ENCODE results near the gene ZMPSTE24. TPM values are rescaled to one million over a fixed set of nuclear protein-coding genes. Genes with fewer than 3 reads are reported as not detected.
A peak's percentile ranks its signal among the peaks of the same experiment; 100 is the strongest.
"Not testable (repeated sequence)": the region's sequence is repeated elsewhere in the genome, so short reads cannot be mapped to it uniquely, and the experiment has no call there.

Gene ZMPSTE24
- total RNA-seq: 10 to 100 TPM; 30.3 to 42.2 (median 34.9) TPM

DNA sequence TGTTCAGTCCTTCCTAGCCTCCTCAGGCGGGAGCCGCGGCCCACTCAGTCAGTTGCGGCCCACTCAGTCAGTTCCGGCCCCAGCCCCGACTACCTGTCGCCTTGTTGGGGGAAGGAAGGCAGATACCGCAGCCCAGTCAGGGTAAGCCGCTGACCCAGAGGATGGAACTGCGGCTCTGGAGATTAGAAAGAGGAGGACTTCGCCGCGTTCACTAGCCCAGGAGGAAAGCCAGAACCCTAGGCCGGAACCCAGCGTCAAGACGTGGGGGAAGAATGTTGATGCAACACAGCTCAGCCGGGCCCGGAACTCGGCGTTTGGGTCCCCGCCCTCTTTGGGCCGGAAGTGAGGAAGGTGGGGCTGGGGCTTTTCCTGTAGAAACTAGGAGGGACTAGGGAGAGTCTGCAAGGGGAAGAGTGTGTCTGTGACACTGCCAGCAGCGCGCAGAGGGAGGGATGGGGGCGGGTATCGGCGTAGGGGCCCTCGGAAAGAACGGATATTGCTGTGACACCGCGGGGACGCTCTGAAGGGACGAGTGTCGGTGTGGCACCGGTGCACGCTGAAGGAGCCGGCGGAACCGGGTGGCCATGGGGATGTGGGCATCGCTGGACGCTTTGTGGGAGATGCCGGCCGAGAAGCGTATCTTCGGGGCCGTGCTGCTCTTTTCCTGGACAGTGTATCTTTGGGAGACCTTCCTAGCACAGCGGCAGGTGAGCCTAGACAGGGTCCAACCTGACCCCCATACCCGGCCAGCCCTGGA is at the start of gene ZMPSTE24:
Gene ZMPSTE24, plus strand, starts transcription at position 549 of the 757 bp plus-strand sequence. Its CDS starts 36 bp downstream, at position 585.
- Histone ChIP-seq H3K36me3 (peaks cover 22% of the 10 kb centered on the region), H3K27ac (peak within 1 kb of the TSS; percentile 96), H3K4me1 (peaks cover 31% of the 10 kb centered on the region), H3K4me3 (peak within 1 kb of the TSS; percentile 89), H3K27me3 (no peaks in the 10 kb centered on the region), H3K9me3 (no peaks in the 10 kb centered on the region)
- DNase-seq (ENCODE audit: low spot score in 2 of 2): peak; percentile 97 to 98
- under 1% methylated on average over 47 of the region's 48 CpGs for WGBS
- TF ChIP-seq POLR2A (IDR thresholded peaks at IDR 0.05) (peak in 1 of 2 donors; percentile 45), EP300 (IDR thresholded peaks at IDR 0.05) (no peak), POLR2AphosphoS5 (IDR thresholded peaks at IDR 0.05) (peak; percentile 15 to 94 (median 63))
- TF ChIP-seq, protein P1, sequence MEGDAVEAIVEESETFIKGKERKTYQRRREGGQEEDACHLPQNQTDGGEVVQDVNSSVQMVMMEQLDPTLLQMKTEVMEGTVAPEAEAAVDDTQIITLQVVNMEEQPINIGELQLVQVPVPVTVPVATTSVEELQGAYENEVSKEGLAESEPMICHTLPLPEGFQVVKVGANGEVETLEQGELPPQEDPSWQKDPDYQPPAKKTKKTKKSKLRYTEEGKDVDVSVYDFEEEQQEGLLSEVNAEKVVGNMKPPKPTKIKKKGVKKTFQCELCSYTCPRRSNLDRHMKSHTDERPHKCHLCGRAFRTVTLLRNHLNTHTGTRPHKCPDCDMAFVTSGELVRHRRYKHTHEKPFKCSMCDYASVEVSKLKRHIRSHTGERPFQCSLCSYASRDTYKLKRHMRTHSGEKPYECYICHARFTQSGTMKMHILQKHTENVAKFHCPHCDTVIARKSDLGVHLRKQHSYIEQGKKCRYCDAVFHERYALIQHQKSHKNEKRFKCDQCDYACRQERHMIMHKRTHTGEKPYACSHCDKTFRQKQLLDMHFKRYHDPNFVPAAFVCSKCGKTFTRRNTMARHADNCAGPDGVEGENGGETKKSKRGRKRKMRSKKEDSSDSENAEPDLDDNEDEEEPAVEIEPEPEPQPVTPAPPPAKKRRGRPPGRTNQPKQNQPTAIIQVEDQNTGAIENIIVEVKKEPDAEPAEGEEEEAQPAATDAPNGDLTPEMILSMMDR (IDR thresholded peaks at IDR 0.05): no peak

DNA sequence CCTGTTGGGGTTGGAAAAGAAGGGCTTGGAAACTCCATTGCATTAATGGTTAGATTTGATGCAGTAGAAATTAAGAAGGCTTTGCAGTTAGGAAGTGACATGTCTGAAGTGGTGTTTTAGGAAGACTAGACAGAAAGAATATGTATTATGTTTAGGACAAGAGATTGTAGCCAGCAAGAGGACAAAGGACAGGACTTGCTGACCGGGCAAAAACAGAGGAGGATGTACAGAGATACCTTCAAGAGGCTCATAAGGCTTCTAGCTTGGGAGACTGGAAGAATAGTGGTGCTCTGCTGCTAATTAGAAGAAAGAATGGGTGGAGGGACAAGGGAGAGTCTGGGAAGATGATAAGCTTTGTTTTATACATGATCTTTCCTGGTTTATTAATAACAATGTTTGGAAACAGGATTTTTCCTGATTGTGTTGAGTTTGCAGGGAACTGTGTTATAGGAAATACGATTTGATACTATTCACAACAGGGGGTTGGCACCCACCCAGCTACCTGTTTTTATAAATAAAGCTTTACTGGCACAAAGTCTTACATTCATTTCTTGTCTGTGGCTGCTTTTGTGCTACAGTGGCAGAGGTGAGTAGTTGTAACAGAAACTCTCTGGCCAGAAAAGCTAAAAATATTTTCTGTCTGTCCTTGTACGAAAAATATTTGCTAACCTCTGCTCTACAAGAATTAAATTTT is 47.4 kb upstream of the ZMPSTE24 start:
- TF ChIP-seq POLR2AphosphoS5 (IDR thresholded peaks at IDR 0.05): no peak
- no peak for DNase-seq (ENCODE audit: low spot score in 2 of 2)
- H3K27me3 ChIP-seq: no peaks in the 10 kb centered on the region
- no peak overlapping the region for H3K27ac ChIP-seq
- no peak overlapping the region for H3K4me3 ChIP-seq
- WGBS: 91% methylated on average over 3 of the region's 3 CpGs
- H3K4me1 ChIP-seq: no peaks in the 10 kb centered on the region
- no peaks in the 10 kb centered on the region for H3K9me3 ChIP-seq
- peaks cover 48% of the 10 kb centered on the region for H3K36me3 ChIP-seq

DNA sequence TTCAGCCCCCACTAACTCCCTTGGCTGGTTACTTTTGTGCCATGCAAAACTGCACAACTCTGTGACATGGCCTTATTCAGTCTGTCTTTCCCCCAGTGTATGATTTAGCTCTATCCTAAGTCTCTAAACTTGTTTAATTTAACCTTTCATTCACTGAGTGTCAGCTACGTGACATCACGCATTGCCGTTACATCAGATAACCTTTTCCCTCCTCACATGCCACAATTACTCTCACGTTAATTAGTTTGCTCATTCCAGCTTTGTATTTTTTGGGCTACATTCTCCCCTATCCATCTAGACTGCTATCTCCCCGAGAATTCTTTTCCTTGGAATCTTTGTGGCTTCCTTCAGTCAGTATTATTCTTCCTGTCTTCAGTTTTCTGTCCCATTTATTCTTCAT is 39.7 kb upstream of the ZMPSTE24 start:
- Histone ChIP-seq H3K27ac (no peak overlapping the region), H3K27me3 (no peaks in the 10 kb centered on the region), H3K36me3 (peaks cover 9% of the 10 kb centered on the region), H3K9me3 (no peaks in the 10 kb centered on the region), H3K4me1 (no peaks in the 10 kb centered on the region), H3K4me3 (no peak overlapping the region)
- no peak for DNase-seq (ENCODE audit: low spot score in 2 of 2)
- 97% methylated on average over 5 of the region's 5 CpGs for WGBS
- TF ChIP-seq POLR2AphosphoS5 (IDR thresholded peaks at IDR 0.05) (no peak), EP300 (IDR thresholded peaks at IDR 0.05) (no peak), POLR2A (IDR thresholded peaks at IDR 0.05) (no peak)
- TF ChIP-seq, protein P1 (IDR thresholded peaks at IDR 0.05): no peak

DNA sequence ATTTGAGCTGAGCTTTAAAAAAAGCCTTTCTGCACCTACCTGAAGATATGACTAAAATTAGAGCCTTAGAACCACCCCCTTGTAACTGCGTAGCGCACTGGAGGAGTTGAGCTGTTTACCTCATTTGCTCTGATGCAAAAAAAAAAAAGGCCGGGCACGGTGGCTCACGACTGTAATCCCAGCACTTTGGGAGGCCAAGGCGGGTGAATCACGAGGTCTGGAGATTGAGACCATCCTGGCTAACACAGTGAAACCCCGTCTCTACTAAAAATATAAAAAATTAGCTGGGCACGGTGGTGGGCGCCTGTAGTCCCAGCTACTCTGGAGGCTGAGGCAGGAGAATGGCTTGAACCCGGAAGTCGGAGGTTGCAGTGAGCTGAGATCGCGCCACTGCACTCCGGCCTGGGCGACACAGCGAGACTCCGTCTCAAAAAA is 36.5 kb upstream of the ZMPSTE24 start:
- 95% methylated on average over 18 of the region's 18 CpGs for WGBS
- peaks cover 10% of the 10 kb centered on the region for H3K36me3 ChIP-seq
- not testable (repeated sequence) for H3K27me3 ChIP-seq; H3K4me1 ChIP-seq; H3K27ac ChIP-seq; H3K9me3 ChIP-seq; DNase-seq (ENCODE audit: low spot score in 2 of 2); H3K4me3 ChIP-seq

DNA sequence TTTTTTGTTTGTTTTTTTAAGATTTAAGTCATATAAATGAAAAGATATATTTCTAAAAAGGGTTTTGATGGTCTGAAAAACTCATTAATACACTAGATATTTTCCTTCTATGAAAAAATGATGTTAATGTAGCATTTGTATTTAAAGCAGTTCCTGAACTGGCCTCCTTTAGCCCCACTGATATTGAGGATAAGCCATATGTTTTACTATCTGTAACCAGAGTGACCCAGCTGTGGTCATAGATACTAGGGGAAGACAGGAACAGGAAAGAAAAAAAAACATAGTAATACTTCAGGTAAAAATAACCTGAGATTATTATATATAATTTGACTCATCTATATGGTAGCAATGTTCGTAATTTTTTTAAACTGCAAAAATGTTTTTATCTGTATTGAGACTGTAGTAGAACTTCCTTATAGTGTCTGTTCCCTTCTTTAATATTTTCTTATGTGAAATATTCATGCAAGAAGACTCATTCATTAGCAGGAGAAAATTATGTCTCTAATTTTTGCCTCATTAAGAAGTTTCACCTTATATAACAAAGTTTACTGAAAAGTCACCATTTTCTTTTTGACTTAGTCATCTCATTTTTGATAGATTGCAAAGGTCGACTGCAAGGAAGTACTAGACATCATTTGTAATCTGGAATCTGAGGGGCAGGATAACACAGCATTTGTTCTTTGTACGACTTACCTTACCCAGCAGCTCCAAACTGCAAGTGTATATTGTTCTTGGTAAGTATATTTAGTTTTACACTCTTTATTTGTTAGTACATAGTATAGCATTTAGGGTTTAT is 35.9 kb upstream of the ZMPSTE24 start:
- DNase-seq (ENCODE audit: low spot score in 2 of 2): no peak
- 88% methylated on average over 3 of the region's 3 CpGs for WGBS
- H3K4me3 ChIP-seq: no peak overlapping the region
- no peak for TF ChIP-seq POLR2AphosphoS5 (IDR thresholded peaks at IDR 0.05)
- TF ChIP-seq, protein P1 (IDR thresholded peaks at IDR 0.05): no peak
- no peak for TF ChIP-seq EP300 (IDR thresholded peaks at IDR 0.05)
- TF ChIP-seq POLR2A (IDR thresholded peaks at IDR 0.05): no peak
- H3K27ac ChIP-seq: no peak overlapping the region
- no peaks in the 10 kb centered on the region for H3K9me3 ChIP-seq
- H3K27me3 ChIP-seq: no peaks in the 10 kb centered on the region
- H3K36me3 ChIP-seq: peaks cover 11% of the 10 kb centered on the region
- H3K4me1 ChIP-seq: no peaks in the 10 kb centered on the region
